Activated T-cell treated with anti-CD3 and anti-CD28 coated beads, Interleukin-2, amount 50 U/mL, for 72 hours (primary cell): Measurements from ENCODE around the gene TJP1. TPM values are rescaled to one million over a fixed set of nuclear protein-coding genes. Genes with fewer than 3 reads are reported as not detected.
"Not testable (repeated sequence)": the region's sequence is repeated elsewhere in the genome, so short reads cannot be mapped to it uniquely, and the experiment has no call there.

Experiments
- ATAC-seq, 2 donors: fragments of 150-1000 bp; cut with Tn5 transposase; replicated peaks in 1 of 2; 2 replicates each; pipeline ENCODE4 v1.10.0; 2021; ENCODE audit warnings: moderate library complexity in 2 of 2, mild to moderate bottlenecking in 1 of 2
- DNase-seq, 2 donors: peaks; one replicate each; pipeline ENCODE4 v3.0.0; 2021 to 2022; ENCODE audit warnings: mixed read lengths in 1 of 2
- H3K27ac Mint-ChIP-seq: one replicate; pipeline ENCODE4 v1.8.0; 2022; ENCODE audit warnings: mild to moderate bottlenecking, moderate library complexity, mixed read lengths
- H3K27me3 Mint-ChIP-seq: one replicate; pipeline ENCODE4 v1.8.0; 2022; ENCODE audit warnings: low read depth, mixed read lengths
- H3K36me3 Mint-ChIP-seq, 2 donors: one replicate each; pipeline ENCODE4 v1.8.0; 2022; ENCODE audit warnings: mixed read lengths in 2 of 2, mild to moderate bottlenecking in 1 of 2; ENCODE audit not compliant: insufficient read depth in 2 of 2
- H3K4me1 Mint-ChIP-seq: one replicate; pipeline ENCODE4 v1.8.0; 2022; ENCODE audit warnings: low read depth, mixed read lengths
- H3K4me3 Mint-ChIP-seq, 2 donors: one replicate each; pipeline ENCODE4 v1.8.0; 2022; ENCODE audit warnings: mild to moderate bottlenecking in 2 of 2, mixed read lengths in 2 of 2, moderate library complexity in 2 of 2
- H3K9me3 Mint-ChIP-seq, 2 donors: one replicate each; pipeline ENCODE4 v1.8.0; 2022; ENCODE audit warnings: mixed read lengths in 2 of 2
- total RNA-seq, 2 donors: library from RNA; stranded (reverse); gene quantifications; one replicate each; pipeline ENCODE4 v1.2.3, GENCODE V29; 2022

The TJP1 gene
- total RNA-seq, 2 donors from 2014 or later, result 0.16 to 0.24 TPM

DNA sequence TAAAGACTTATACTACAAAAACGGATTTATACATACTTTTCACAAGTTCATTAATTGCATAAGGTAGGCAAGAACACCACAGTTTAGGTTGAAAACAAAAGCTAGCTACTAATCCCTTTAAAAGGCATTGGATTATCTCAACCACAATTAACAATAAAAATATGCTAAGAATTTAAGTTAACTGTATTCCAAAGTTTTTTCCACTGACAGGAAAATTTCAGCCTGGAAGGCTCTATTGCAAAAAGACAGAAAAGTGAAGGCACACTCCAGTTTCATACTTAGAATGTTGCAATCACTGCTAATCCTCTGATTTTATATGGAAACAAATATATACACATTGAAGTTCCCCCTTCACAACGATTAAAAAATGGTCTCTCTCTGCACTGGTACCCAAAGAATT, 71.5 kb downstream of the TJP1 start:
- Mint-ChIP-seq H3K36me3 (no peaks in the 10 kb centered on the region), H3K4me1 (no peaks in the 10 kb centered on the region), H3K27ac (no peak overlapping the region), H3K27me3 (peaks cover 8% of the 10 kb centered on the region), H3K9me3 (no peaks in the 10 kb centered on the region), H3K4me3 (no peak overlapping the region)
- ATAC-seq, result no peak
- DNase-seq, result no peak

DNA sequence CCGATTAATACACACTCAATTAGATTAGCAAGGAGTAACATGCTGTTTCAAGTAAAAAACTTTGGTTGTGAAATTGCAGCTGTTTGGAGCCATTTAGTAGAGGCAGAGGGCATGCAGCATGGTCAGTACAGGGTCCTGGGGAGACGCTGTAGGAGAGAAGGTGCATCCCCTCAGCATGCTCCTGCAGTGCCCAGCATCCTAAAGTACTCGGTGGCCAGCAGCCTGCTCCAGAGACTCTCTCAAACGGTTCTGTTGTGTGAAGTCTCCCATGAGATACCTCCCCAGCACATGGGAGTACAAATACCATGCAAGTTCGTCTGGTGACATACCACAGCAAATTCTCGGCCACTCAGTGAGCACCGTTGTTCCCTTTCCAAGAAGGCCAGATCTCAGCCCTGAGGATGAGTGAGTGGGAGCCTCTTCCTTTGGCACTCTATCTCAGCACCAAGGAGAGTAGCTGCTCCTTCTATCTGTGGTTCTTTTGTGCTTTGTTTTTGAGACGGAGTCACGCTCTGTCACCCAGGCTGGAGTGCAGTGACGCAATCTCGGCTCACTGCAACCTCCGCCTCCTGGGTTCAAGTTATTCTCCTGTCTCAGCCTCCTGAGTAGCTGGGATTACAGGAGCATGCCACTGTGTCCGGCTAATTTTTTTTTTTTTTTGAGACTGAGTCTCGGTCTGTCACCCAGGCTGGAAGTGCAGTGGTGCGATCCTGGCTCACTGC, 72.7 kb downstream of the TJP1 start:
- no peak for ATAC-seq
- no peak overlapping the region for H3K27ac Mint-ChIP-seq
- H3K4me1 Mint-ChIP-seq, result no peaks in the 10 kb centered on the region
- no peak for DNase-seq
- H3K27me3 Mint-ChIP-seq, result peaks cover 8% of the 10 kb centered on the region
- H3K36me3 Mint-ChIP-seq, result no peaks in the 10 kb centered on the region
- H3K9me3 Mint-ChIP-seq, result no peaks in the 10 kb centered on the region
- H3K4me3 Mint-ChIP-seq, result no peak overlapping the region

DNA sequence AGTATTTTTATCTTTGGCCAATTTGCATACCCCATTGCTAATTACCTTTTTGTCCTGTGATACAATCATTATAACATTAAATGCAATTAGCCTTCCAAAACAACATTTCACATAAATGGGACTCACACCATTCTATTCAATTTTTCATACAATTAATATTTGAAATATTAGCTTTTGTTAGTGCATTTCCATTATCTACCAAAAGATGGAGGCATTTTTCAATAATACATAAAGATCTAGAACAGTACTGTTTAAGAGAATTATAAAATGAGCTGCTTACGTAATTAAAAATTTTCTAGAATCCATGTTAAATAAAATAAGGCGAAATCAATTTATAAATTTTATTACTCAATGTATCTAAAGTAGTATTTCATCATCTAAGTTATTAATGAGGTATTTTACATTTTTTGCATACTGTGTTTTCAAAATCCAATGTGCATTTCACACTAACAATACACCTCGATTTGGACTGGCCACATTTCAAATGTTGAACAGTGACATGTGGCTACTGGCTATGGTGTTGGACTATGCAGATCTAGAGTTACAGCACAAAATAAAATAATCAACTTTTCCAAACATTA, 74.3 kb downstream of the TJP1 start:
- ATAC-seq (no peak), DNase-seq (no peak)
- H3K4me3 Mint-ChIP-seq, result no peak overlapping the region
- H3K36me3 Mint-ChIP-seq, result no peaks in the 10 kb centered on the region
- no peaks in the 10 kb centered on the region for H3K9me3 Mint-ChIP-seq
- no peaks in the 10 kb centered on the region for H3K4me1 Mint-ChIP-seq
- H3K27me3 Mint-ChIP-seq, result peaks cover 8% of the 10 kb centered on the region
- H3K27ac Mint-ChIP-seq, result no peak overlapping the region

DNA sequence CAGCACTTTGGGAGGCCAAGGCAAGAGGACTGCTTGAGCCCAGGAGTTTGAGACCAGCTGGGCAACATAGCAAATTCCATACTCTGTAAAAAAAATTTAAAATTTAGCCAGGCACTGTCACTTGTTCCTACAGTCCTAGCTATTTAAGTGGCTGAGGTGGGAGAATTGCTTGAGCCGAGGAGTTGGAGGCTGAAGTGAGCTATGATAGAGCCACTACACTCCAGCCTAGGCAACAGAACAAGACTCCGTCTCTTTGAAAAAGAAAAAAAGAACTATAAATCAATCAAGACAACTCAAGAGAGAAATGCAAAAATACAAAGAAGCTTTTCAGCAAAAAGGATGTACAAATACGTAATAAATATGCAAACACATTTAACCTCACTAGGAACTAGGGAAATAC, 78.8 kb downstream of the TJP1 start:
- ATAC-seq, result no peak

DNA sequence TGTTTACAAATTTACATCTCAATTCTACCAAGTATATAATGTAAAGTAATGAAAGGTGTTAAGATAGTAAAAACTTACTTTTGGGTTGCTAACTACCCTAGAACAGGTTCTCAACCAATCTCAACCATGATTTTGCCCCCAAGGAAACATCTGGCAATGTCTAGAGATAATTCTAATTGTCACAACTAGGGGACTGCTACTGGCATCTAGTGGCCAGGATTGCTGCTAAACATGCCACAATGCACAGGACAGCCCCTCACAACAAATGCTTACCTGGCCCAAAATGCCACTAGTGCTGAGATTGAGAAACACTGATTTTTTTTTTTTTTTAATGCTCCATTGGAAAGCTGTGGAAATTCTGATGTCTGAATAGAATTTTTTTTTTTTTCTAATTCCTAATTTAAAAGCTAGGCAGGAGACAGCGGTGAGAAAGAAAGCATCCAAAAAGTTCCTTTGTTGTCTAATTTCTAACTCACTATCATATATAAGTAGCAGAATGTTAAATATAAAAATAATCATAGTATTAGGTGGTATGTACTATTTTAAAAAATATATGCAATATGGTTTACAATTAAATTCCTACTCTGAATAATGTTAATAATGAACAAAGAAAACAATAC, 81.5 kb downstream of the TJP1 start:
- no peak overlapping the region for H3K27ac Mint-ChIP-seq
- DNase-seq, result no peak
- no peak overlapping the region for H3K4me3 Mint-ChIP-seq
- H3K9me3 Mint-ChIP-seq, result no peaks in the 10 kb centered on the region
- ATAC-seq, result no peak
- H3K4me1 Mint-ChIP-seq, result peaks cover 6% of the 10 kb centered on the region
- H3K27me3 Mint-ChIP-seq, result peaks cover 24% of the 10 kb centered on the region
- H3K36me3 Mint-ChIP-seq, result no peaks in the 10 kb centered on the region

More for the DNA sequence above, 78.8 kb downstream of the TJP1 start:
- Mint-ChIP-seq H3K9me3 (no peaks in the 10 kb centered on the region), H3K27me3 (peaks cover 7% of the 10 kb centered on the region), H3K36me3 (no peaks in the 10 kb centered on the region), H3K27ac (no peak overlapping the region), H3K4me3 (no peak overlapping the region), H3K4me1 (no peaks in the 10 kb centered on the region)
- no peak for DNase-seq

DNA sequence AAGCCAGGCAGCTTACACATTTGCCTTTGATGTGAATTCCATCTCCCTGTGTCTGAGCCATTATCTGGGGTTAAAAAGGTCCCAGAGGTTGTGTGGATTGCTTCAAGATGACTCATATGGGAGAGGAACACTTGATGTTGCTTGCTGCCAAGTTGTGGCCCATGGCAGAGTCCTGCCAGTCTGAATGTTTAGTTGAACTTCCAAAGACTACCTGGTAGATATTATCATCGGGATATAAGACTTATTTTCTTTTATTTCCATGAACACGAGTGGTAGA, 85.6 kb downstream of the TJP1 start:
- no peak overlapping the region for H3K4me3 Mint-ChIP-seq
- no peaks in the 10 kb centered on the region for H3K9me3 Mint-ChIP-seq
- H3K27ac Mint-ChIP-seq, result no peak overlapping the region
- ATAC-seq, result no peak
- peaks cover 22% of the 10 kb centered on the region for H3K27me3 Mint-ChIP-seq
- no peaks in the 10 kb centered on the region for H3K36me3 Mint-ChIP-seq
- H3K4me1 Mint-ChIP-seq, result peaks cover 8% of the 10 kb centered on the region
- DNase-seq, result no peak

DNA sequence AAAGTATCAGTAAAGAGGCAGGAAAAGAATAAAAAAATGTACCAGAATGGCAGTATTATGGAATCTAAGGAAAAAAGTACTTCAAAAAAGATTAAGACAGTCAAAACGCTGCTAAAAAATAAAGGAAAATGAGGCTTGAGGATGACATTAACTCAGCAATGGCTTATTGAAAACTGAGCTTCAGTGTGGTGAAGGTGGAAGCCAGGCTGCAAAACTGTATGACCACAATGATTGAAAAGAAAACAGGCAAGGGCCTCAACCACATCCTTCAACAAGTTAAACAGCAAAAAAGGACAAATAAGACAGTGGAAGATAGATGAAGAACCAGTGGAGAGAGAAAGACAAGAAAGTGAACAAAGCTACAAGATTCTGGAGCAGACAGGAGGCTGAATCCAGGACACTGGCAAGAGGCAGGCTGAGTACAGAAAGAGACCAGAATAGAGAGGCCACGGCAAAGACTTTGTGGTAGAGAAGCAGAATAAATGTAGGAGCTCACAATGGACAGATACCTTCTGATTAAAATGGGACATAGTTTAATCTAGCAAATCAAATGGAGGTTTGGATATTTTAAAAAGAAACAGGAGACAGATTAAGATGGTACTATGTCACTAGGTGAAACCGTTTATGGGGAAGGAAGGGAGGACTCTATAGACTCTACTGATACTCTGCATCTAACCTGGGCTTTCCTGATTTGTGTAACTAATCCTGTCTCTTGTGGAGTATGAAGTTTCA, 86.1 kb downstream of the TJP1 start:
- Mint-ChIP-seq H3K27ac (no peak overlapping the region), H3K27me3 (peaks cover 20% of the 10 kb centered on the region), H3K4me3 (peak overlapping the region in 1 of 2 donors; percentile 1), H3K4me1 (peaks cover 8% of the 10 kb centered on the region), H3K9me3 (no peaks in the 10 kb centered on the region), H3K36me3 (no peaks in the 10 kb centered on the region)
- peak; percentile 65 to 82 for ATAC-seq
- peak in 1 of 2 donors; percentile 12 for DNase-seq

DNA sequence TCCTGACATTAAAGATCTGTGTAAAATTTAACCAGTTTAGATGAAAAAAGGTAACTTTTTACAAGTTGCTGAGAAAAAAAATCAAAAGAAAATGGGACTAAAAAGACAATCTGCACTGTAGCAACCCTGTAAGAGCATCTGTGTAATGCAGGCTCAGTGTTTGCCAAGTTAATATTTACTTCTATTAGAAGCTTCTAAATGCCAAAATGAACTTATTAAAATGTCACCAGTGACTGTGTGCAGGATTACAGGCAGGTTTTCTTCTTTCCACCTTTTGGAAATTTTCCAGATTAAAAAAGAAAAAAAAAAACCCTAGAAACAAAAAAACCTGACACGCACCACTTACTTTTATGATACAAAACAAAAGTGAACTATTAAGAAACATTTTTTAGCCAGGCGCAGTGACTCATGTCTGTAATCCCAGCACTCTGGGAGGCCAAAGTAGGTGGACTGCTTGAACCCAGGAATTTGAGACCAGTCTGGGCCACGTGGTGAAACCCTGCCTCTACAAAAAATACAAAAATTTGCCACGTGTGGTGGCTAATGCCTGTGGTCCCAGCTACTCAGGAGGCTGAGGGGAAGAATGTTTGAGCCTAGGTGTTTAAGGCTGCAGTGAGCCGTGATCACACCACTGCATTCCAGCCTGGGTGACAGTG, 87.2 kb downstream of the TJP1 start:
- Mint-ChIP-seq H3K4me1 (peaks cover 8% of the 10 kb centered on the region), H3K4me3 (no peak overlapping the region), H3K36me3 (no peaks in the 10 kb centered on the region), H3K27me3 (peaks cover 20% of the 10 kb centered on the region), H3K27ac (no peak overlapping the region), H3K9me3 (no peaks in the 10 kb centered on the region)
- DNase-seq (no peak), ATAC-seq (no peak)

DNA sequence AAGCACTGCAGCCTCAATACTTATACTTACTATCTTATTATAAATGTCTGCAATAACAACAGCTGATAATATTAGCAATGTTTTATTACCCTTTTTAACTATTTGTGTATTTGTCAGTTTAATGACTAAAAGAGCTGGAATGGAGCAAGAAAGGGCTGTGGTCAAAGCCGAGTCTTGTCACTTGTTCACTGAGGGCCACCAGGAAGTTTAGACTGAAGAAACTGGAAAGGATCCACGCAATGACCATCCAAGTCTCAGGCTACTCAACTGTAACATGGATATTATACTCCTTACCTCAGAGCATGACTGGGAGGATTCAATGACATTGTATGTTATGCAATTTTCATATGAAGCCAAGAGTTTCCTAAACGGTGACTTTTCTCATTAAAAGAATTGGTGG, 90.4 kb downstream of the TJP1 start:
- H3K27ac Mint-ChIP-seq, result no peak overlapping the region
- no peaks in the 10 kb centered on the region for H3K9me3 Mint-ChIP-seq
- H3K36me3 Mint-ChIP-seq, result no peaks in the 10 kb centered on the region
- H3K27me3 Mint-ChIP-seq, result peaks cover 21% of the 10 kb centered on the region
- no peak overlapping the region for H3K4me3 Mint-ChIP-seq
- ATAC-seq, result no peak
- H3K4me1 Mint-ChIP-seq, result peaks cover 8% of the 10 kb centered on the region
- no peak for DNase-seq

DNA sequence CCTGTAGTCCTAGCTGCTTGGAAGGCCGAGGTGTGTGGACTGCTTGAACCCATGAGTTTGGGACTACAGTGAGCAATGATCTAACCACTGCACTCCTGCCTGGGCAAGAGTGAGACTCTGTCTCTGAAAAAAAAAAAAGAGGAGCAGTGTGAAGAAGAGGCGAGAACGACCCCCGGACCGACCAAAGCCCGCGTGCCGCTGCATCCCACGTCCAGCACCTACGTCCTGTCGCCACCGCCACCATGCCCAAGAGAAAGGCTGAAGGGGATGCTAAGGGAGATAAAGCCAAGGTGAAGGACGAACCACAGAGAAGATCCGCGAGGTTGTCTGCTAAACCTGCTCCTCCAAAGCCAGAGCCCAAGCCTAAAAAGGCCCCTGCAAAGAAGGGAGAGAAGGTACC, 91.8 kb downstream of the TJP1 start:
- H3K4me1 Mint-ChIP-seq, result not testable (repeated sequence)

DNA sequence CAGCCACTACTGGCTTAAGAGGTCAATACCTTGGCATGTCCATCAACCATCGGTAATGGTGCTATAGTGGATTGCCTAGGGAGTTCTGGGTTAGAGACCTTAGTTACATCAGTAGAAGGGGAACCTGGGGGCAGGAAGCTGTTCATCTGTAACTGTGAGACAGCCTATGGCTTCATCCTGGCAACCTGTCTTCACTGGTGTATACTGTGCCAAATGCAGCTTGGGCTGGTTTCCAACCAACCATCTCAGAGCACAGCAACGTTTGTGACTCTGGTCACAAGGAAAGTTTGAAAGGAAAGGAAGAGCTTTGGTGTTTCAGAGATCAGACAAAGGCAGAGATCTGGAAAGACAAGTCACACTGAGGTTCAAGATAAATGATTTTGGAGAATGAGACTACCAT, 93.8 kb downstream of the TJP1 start:
- no peak for DNase-seq
- Mint-ChIP-seq H3K27ac (no peak overlapping the region), H3K27me3 (peaks cover 17% of the 10 kb centered on the region), H3K9me3 (no peaks in the 10 kb centered on the region), H3K36me3 (peaks cover 0 to under 1% of the 10 kb centered on the region in 2 donors), H3K4me3 (no peak overlapping the region), H3K4me1 (no peaks in the 10 kb centered on the region)
- no peak for ATAC-seq

More for the DNA sequence above, 91.8 kb downstream of the TJP1 start:
- H3K36me3 Mint-ChIP-seq, DNase-seq, ATAC-seq, H3K9me3 Mint-ChIP-seq, H3K4me3 Mint-ChIP-seq, H3K27ac Mint-ChIP-seq: not testable (repeated sequence)
- peaks cover 12% of the 10 kb centered on the region for H3K27me3 Mint-ChIP-seq

DNA sequence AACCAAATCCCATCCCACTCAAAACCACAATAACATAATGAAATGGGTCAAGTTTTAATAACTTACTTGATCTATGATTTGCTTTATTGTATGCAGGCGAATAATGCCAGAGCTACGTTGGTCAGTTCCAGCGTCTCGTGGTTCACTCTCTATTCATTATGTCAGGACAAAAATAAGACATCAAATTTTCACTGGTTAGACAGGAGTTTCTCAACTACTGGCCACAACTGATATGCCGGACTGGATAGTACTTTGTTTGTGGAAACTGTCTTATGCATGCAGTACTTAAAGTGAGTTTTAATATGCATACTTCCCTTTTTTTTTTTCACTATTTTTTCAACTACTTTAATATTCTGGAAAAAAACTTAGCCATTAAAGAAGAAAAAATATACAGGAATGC, 94.4 kb downstream of the TJP1 start:
- H3K4me1 Mint-ChIP-seq, result no peaks in the 10 kb centered on the region
- H3K27me3 Mint-ChIP-seq, result peaks cover 17% of the 10 kb centered on the region
- H3K9me3 Mint-ChIP-seq, result peaks cover 0 to 1% of the 10 kb centered on the region in 2 donors
- ATAC-seq, result no peak
- no peak overlapping the region for H3K4me3 Mint-ChIP-seq
- no peak for DNase-seq
- H3K27ac Mint-ChIP-seq, result no peak overlapping the region
- peaks cover 2 to 3% of the 10 kb centered on the region in 2 donors for H3K36me3 Mint-ChIP-seq

DNA sequence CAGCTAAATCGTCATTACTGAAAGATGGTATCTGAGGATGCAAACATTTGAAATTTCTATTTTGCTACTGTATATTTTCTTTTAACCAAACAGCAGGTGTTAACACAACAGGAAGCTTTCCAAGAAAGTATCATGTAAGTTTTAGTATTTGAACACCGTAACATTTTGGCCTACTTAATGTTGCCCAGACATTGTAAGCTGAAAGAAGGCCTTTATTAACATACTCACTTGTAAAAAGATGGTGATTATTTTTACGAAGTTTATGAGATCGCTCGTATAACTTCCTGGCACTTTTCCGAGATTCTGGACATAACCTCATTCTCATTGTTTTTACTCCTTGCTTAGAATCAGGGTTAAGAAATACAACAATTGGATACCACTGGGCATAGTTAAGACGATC, 95.7 kb downstream of the TJP1 start:
- no peaks in the 10 kb centered on the region for H3K4me1 Mint-ChIP-seq
- peaks cover 1 to 8% of the 10 kb centered on the region in 2 donors for H3K9me3 Mint-ChIP-seq
- H3K27ac Mint-ChIP-seq, result no peak overlapping the region
- no peak overlapping the region for H3K4me3 Mint-ChIP-seq
- H3K36me3 Mint-ChIP-seq, result peaks cover 6 to 11% of the 10 kb centered on the region in 2 donors
- H3K27me3 Mint-ChIP-seq, result peaks cover 17% of the 10 kb centered on the region
- ATAC-seq (no peak), DNase-seq (no peak)
